HFFc6 (cell line): ENCODE measurements around the gene HBEGF. TPM values are rescaled to one million over a fixed set of nuclear protein-coding genes. Genes with fewer than 3 reads are reported as not detected.

Source experiments
- DNase-seq: peaks from one replicate; pipeline ENCODE4 v3.0.0-alpha.2; 2018
- H3K27ac Mint-ChIP-seq: 2 replicates; pipeline ENCODE4 v1.8.0; 2020; ENCODE audit warnings: mild to moderate bottlenecking, mixed read lengths
- H3K27me3 Mint-ChIP-seq: 2 replicates; pipeline ENCODE4 v1.8.0; 2021; ENCODE audit warnings: mild to moderate bottlenecking, moderate library complexity, mixed read lengths; ENCODE audit not compliant: insufficient read depth
- H3K36me3 Mint-ChIP-seq: 2 replicates; pipeline ENCODE4 v1.8.0; 2021; ENCODE audit warnings: low read depth, mixed read lengths
- H3K4me1 Mint-ChIP-seq: 2 replicates; pipeline ENCODE4 v1.8.0; 2020; ENCODE audit warnings: low read depth, mixed read lengths
- H3K4me3 Mint-ChIP-seq: 2 replicates; pipeline ENCODE4 v1.8.0; 2020; ENCODE audit warnings: mild to moderate bottlenecking, moderate library complexity, mixed read lengths
- H3K9me3 Mint-ChIP-seq: 2 replicates; pipeline ENCODE4 v1.8.0; 2020; ENCODE audit warnings: mild to moderate bottlenecking, mixed read lengths
- total RNA-seq, 6 experiments: library from RNA; stranded (reverse); fragmentation: NEBNext Ultra II Directional; extraction: Animal tissue kit (Norgen Biotek cat#: 25700); gene quantifications; 2 replicates in 1 of 6; 3 replicates in 5 of 6; pipeline ENCODE4 v1.2.3, GENCODE V29; 2021
- TF ChIP-seq, protein P1 (sequence below): fragments of 200-600 bp; sonication (generic); IDR thresholded peaks from 2 replicates; pipeline ENCODE4 v1.5.0; 2021; ENCODE audit warnings: antibody characterized with exemption, mild to moderate bottlenecking

HBEGF gene
- total RNA-seq, 6 experiments from 2014 or later: 5.6 to 10.2 (median 6.9) TPM

DNA sequence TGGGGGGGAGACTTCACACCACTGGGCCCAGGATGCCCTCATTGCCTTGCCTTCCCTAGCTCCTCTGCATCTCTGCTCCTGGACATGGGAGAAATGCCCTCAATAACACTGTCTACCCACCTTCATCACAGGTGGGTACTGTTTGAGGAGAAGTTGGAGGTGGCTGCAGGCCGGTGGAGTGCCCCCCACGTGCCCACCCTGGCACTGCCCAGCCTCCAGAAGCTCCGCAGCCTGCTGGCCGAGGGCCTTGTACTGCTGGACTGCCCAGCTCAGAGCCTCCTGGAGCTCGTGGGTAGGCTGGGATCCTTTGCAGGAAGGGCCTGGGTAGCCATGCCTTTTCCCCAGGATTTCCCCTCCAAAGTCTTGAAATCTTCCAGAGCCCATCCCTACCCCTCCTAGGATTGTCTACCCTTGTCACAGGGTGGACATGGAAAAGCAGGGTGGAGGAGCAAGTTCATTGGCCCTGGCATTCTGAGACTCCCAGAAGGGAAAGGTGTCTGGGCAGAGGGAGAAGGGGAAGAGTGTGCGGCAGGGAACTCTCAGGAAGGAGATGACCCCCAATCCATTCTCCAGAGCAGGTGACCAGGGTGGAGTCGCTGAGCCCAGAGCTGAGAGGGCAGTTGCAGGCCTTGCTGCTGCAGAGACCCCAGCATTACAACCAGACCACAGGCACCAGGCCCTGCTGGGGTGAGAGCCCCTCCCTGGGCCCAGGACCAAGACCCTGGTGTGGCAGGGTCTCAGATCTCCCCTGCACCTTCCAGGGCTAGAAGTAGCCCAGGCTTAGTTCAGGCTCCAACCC is 14.5 kb upstream of the HBEGF start:
- no peak overlapping the region for H3K4me3 Mint-ChIP-seq
- peaks cover 24% of the 10 kb centered on the region for H3K4me1 Mint-ChIP-seq
- no peaks in the 10 kb centered on the region for H3K9me3 Mint-ChIP-seq
- no peaks in the 10 kb centered on the region; the same call in 1 of the 2 replicates for H3K27me3 Mint-ChIP-seq
- TF ChIP-seq, protein P1, sequence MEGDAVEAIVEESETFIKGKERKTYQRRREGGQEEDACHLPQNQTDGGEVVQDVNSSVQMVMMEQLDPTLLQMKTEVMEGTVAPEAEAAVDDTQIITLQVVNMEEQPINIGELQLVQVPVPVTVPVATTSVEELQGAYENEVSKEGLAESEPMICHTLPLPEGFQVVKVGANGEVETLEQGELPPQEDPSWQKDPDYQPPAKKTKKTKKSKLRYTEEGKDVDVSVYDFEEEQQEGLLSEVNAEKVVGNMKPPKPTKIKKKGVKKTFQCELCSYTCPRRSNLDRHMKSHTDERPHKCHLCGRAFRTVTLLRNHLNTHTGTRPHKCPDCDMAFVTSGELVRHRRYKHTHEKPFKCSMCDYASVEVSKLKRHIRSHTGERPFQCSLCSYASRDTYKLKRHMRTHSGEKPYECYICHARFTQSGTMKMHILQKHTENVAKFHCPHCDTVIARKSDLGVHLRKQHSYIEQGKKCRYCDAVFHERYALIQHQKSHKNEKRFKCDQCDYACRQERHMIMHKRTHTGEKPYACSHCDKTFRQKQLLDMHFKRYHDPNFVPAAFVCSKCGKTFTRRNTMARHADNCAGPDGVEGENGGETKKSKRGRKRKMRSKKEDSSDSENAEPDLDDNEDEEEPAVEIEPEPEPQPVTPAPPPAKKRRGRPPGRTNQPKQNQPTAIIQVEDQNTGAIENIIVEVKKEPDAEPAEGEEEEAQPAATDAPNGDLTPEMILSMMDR: no peak
- DNase-seq: no peak
- H3K36me3 Mint-ChIP-seq: no peaks in the 10 kb centered on the region
- H3K27ac Mint-ChIP-seq: no peak overlapping the region

- Mint-ChIP-seq H3K4me1 (peaks cover 24% of the 10 kb centered on the region), H3K27ac (no peak within 1 kb of the TSS), H3K9me3 (no peaks in the 10 kb centered on the region), H3K36me3 (no peaks in the 10 kb centered on the region), H3K27me3 (no peaks in the 10 kb centered on the region; the same call in 1 of the 2 replicates), H3K4me3 (no peak within 1 kb of the TSS)
- TF ChIP-seq, protein P1: no peak
- DNase-seq: no peak
These were observed 13.7 kb upstream of the HBEGF start, which contains the start of gene SLC4A9 for GRCh38 chr5:140360101-140360500. Gene SLC4A9 (plus strand): TSS chr5:140360194. CDS start chr5:140360237, 43 bp downstream.

GRCh38 chr5:140358738-140359310 is 12.4 kb upstream of the HBEGF start:
- peak; percentile 43 for DNase-seq
- TF ChIP-seq, protein P1: peak; percentile 80
- no peaks in the 10 kb centered on the region for H3K36me3 Mint-ChIP-seq
- H3K9me3 Mint-ChIP-seq: no peaks in the 10 kb centered on the region
- no peaks in the 10 kb centered on the region; the same call in 1 of the 2 replicates for H3K27me3 Mint-ChIP-seq
- no peak overlapping the region for H3K27ac Mint-ChIP-seq
- peaks cover 24% of the 10 kb centered on the region for H3K4me1 Mint-ChIP-seq
- no peak overlapping the region for H3K4me3 Mint-ChIP-seq

GRCh38 chr5:140357726-140358093 is 11.3 kb upstream of the HBEGF start:
- TF ChIP-seq, protein P1: peak; percentile 93
- no peaks in the 10 kb centered on the region; the same call in 1 of the 2 replicates for H3K27me3 Mint-ChIP-seq
- H3K36me3 Mint-ChIP-seq: no peaks in the 10 kb centered on the region
- H3K4me3 Mint-ChIP-seq: peak overlapping the region; percentile 75
- peak overlapping the region; percentile 22; the same call in 1 of the 2 replicates for H3K27ac Mint-ChIP-seq
- peaks cover 18% of the 10 kb centered on the region for H3K4me1 Mint-ChIP-seq
- DNase-seq: peak; percentile 78
- H3K9me3 Mint-ChIP-seq: no peaks in the 10 kb centered on the region

DNA sequence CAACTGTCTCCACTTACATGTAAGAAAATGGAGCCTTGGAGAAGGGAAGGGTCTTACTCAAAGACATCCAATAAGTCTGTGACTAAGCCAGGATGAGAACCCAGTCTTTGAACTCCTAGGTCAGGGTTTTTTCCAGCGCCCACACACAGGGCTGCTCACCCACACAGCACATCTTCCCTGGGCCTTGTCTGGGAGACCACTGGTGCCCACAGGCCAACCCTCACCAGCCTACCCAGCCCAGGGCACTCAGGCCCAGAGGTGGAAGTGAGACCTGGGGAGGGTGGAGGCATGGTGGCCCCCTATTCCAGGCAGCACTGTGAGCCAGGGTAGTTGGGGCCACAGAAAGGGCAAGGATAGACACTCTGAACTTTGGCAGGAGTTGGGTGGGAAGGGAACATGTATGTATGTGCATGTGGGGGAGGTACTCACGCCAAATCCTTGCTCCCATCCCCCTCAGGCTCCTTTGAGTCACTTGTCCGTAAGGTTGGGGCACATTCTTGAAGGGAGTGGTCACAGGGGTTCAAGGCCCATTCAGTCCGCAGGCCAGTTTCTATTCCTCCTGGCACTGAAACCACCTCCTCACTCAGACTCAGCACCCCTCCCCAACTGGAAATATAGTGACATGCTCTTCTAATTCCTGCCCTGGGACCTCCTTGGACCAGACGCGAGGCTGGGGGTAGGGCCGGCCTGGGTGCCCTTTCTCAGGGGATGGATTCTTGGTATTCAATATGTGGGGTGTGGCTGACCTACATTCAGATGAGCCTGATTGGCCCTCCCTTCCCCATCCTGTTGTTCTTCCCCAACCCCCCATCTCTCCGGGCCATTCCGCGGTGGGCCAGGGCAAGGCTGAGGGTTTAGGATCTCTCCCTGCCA is 10.7 kb upstream of the HBEGF start:
- DNase-seq: no peak
- peaks cover 18% of the 10 kb centered on the region for H3K4me1 Mint-ChIP-seq
- no peaks in the 10 kb centered on the region for H3K36me3 Mint-ChIP-seq
- H3K27ac Mint-ChIP-seq: no peak overlapping the region; the same call in 1 of the 2 replicates
- H3K4me3 Mint-ChIP-seq: peak overlapping the region; percentile 75
- H3K9me3 Mint-ChIP-seq: no peaks in the 10 kb centered on the region
- no peaks in the 10 kb centered on the region; the same call in 1 of the 2 replicates for H3K27me3 Mint-ChIP-seq
- TF ChIP-seq, protein P1: no peak
